OCI-LY1 (cell line): Measurements from ENCODE around the gene IL21R.

Source experiments
- EZH2 ChIP-seq: fragments of 200-600 bp; sonication (generic), shearing (Covaris generic); IDR thresholded peaks from 2 replicates; pipeline ENCODE4 v1.8.0; 2017; ENCODE audit warnings: borderline replicate concordance, mixed run types, mild to moderate bottlenecking, antibody characterized with exemption, low read length, moderate library complexity, mixed read lengths
- TF ChIP-seq, protein P1 (sequence below): fragments of 200-600 bp; sonication (generic), shearing (Covaris generic); IDR thresholded peaks from 2 replicates; pipeline ENCODE4 v1.5.1; 2017; ENCODE audit warnings: mild to moderate bottlenecking, antibody characterized with exemption, low read length, moderate library complexity, mixed read lengths

DNA sequence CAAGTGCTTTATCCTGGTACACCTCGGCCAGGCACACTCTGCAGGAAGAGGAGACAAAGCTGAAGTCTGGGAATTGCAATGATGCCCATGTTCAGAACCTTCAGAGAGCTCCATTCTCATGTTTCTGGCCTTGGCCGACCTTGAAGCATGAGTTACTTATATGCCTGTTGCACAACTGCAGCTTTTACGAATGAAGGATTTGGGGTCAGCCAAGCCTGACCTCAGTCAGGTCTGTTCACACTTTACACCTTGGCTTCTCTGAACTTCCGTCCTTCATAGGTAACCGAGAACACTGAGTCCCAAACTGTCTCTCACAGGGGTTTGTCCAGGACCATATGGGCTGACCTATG, 81.1 kb downstream of the IL21R start:
- TF ChIP-seq, protein P1, sequence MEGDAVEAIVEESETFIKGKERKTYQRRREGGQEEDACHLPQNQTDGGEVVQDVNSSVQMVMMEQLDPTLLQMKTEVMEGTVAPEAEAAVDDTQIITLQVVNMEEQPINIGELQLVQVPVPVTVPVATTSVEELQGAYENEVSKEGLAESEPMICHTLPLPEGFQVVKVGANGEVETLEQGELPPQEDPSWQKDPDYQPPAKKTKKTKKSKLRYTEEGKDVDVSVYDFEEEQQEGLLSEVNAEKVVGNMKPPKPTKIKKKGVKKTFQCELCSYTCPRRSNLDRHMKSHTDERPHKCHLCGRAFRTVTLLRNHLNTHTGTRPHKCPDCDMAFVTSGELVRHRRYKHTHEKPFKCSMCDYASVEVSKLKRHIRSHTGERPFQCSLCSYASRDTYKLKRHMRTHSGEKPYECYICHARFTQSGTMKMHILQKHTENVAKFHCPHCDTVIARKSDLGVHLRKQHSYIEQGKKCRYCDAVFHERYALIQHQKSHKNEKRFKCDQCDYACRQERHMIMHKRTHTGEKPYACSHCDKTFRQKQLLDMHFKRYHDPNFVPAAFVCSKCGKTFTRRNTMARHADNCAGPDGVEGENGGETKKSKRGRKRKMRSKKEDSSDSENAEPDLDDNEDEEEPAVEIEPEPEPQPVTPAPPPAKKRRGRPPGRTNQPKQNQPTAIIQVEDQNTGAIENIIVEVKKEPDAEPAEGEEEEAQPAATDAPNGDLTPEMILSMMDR: no peak
- TF ChIP-seq EZH2: no peak
